KMS-11 (cell line): Measurements from ENCODE around the gene LAMB4.

ENCODE experiments used
- H2AFZ ChIP-seq: fragments of 200-600 bp; sonication (generic); 2 replicates; pipeline ENCODE4 v1.6.1; 2016; ENCODE audit warnings: antibody characterized with exemption, mixed run types, low read depth
- H3K27ac ChIP-seq: fragments of 200-600 bp; sonication (generic); 2 replicates; pipeline ENCODE4 v1.6.1; 2016; ENCODE audit warnings: mild to moderate bottlenecking, mixed run types
- H3K27me3 ChIP-seq: fragments of 200-600 bp; sonication (generic); 2 replicates; pipeline ENCODE4 v1.6.1; 2017; ENCODE audit warnings: mild to moderate bottlenecking, low read depth, mixed run types, moderate library complexity; ENCODE audit not compliant: insufficient read depth
- H3K36me3 ChIP-seq: fragments of 200-600 bp; sonication (generic); 2 replicates; pipeline ENCODE4 v1.6.1; 2017; ENCODE audit warnings: mild to moderate bottlenecking, mixed run types; ENCODE audit not compliant: insufficient read depth
- H3K4me1 ChIP-seq: fragments of 200-600 bp; sonication (generic); 2 replicates; pipeline ENCODE4 v1.6.1; 2016; ENCODE audit warnings: mild to moderate bottlenecking, low read depth, mixed run types; ENCODE audit not compliant: poor library complexity, severe bottlenecking
- H3K4me2 ChIP-seq: fragments of 200-600 bp; sonication (generic); 2 replicates; pipeline ENCODE4 v1.7.0; 2016; ENCODE audit warnings: mild to moderate bottlenecking, mixed run types
- H3K4me3 ChIP-seq: fragments of 200-600 bp; sonication (generic); IDR thresholded peaks from 2 replicates; pipeline ENCODE4 v1.6.1; 2017; ENCODE audit warnings: low read depth, low read length, mixed read lengths; ENCODE audit not compliant: insufficient read depth
- H3K79me2 ChIP-seq: fragments of 200-600 bp; sonication (generic); 2 replicates; pipeline ENCODE4 v1.6.1; 2016; ENCODE audit warnings: low read depth, mixed run types; ENCODE audit not compliant: insufficient read depth
- H3K9ac ChIP-seq: fragments of 200-600 bp; sonication (generic); 2 replicates; pipeline ENCODE4 v1.6.1; 2016; ENCODE audit warnings: mild to moderate bottlenecking, mixed run types
- H4K20me1 ChIP-seq: fragments of 200-600 bp; sonication (generic); 2 replicates; pipeline ENCODE4 v1.6.1; 2016; ENCODE audit warnings: mild to moderate bottlenecking, mixed run types; ENCODE audit not compliant: insufficient read depth
- CTCF ChIP-seq: fragments of 200-600 bp; sonication (generic); conservative IDR thresholded peaks from 2 replicates; pipeline ENCODE4 v1.6.1; 2017; ENCODE audit warnings: low read depth, mild to moderate bottlenecking, antibody characterized with exemption, low read length, moderate library complexity, mixed read lengths

Gene LAMB4

GRCh38 chr7:108028111-108028510 lies 102.0 kb downstream of the LAMB4 start:
- H3K27ac ChIP-seq: no peak overlapping the region
- H3K36me3 ChIP-seq: no peaks in the 10 kb centered on the region
- H4K20me1 ChIP-seq: no peaks in the 10 kb centered on the region
- H2AFZ ChIP-seq: no peak overlapping the region
- no peak overlapping the region for H3K4me3 ChIP-seq
- H3K79me2 ChIP-seq: no peaks in the 10 kb centered on the region
- TF ChIP-seq CTCF: no peak
- H3K4me2 ChIP-seq: no peak overlapping the region
- H3K4me1 ChIP-seq: no peaks in the 10 kb centered on the region
- no peak overlapping the region for H3K9ac ChIP-seq
- H3K27me3 ChIP-seq: no peaks in the 10 kb centered on the region

- H3K4me3 ChIP-seq: no peak overlapping the region
- H3K4me1 ChIP-seq: no peaks in the 10 kb centered on the region
- no peak overlapping the region for H3K4me2 ChIP-seq
- H3K9ac ChIP-seq: no peak overlapping the region
- H3K27me3 ChIP-seq: no peaks in the 10 kb centered on the region
- H4K20me1 ChIP-seq: no peaks in the 10 kb centered on the region
- no peak overlapping the region for H3K27ac ChIP-seq
- TF ChIP-seq CTCF: no peak
- no peak overlapping the region for H2AFZ ChIP-seq
- no peaks in the 10 kb centered on the region for H3K36me3 ChIP-seq
- H3K79me2 ChIP-seq: no peaks in the 10 kb centered on the region
Measured at GRCh38 chr7:108027239-108027638, 102.9 kb downstream of the LAMB4 start.

GRCh38 chr7:108026647-108027046 lies 103.5 kb downstream of the LAMB4 start:
- no peaks in the 10 kb centered on the region for H3K27me3 ChIP-seq
- H4K20me1 ChIP-seq: no peaks in the 10 kb centered on the region
- no peaks in the 10 kb centered on the region for H3K4me1 ChIP-seq
- H2AFZ ChIP-seq: no peak overlapping the region
- no peaks in the 10 kb centered on the region for H3K79me2 ChIP-seq
- no peak overlapping the region for H3K4me3 ChIP-seq
- H3K27ac ChIP-seq: no peak overlapping the region
- H3K4me2 ChIP-seq: no peak overlapping the region
- no peak overlapping the region for H3K9ac ChIP-seq
- no peak for TF ChIP-seq CTCF
- H3K36me3 ChIP-seq: no peaks in the 10 kb centered on the region

- no peak overlapping the region for H3K4me2 ChIP-seq
- H3K4me3 ChIP-seq: no peak overlapping the region
- H3K36me3 ChIP-seq: no peaks in the 10 kb centered on the region
- H3K27ac ChIP-seq: no peak overlapping the region
- TF ChIP-seq CTCF: no peak
- H2AFZ ChIP-seq: no peak overlapping the region
- no peak overlapping the region for H3K9ac ChIP-seq
- H3K4me1 ChIP-seq: no peaks in the 10 kb centered on the region
- no peaks in the 10 kb centered on the region for H3K79me2 ChIP-seq
- H4K20me1 ChIP-seq: no peaks in the 10 kb centered on the region
- no peaks in the 10 kb centered on the region for H3K27me3 ChIP-seq
Measured at GRCh38 chr7:108026116-108026515, 104.0 kb downstream of the LAMB4 start.

- Histone ChIP-seq H4K20me1 (no peaks in the 10 kb centered on the region), H2AFZ (no peak overlapping the region), H3K79me2 (no peaks in the 10 kb centered on the region), H3K4me2 (no peak overlapping the region), H3K4me1 (no peaks in the 10 kb centered on the region), H3K27me3 (no peaks in the 10 kb centered on the region), H3K9ac (no peak overlapping the region), H3K36me3 (no peaks in the 10 kb centered on the region), H3K27ac (no peak overlapping the region), H3K4me3 (no peak overlapping the region)
- TF ChIP-seq CTCF: no peak
Measured at GRCh38 chr7:108024538-108024937, 105.6 kb downstream of the LAMB4 start.
